BE2C (cell line): ENCODE data around the gene RSPRY1.

Source experiments
- DNase-seq: peaks from one replicate; pipeline ENCODE4 v3.0.0-alpha.2; 2020
- H3K27me3 ChIP-seq: fragments of 250-450 bp; sonication (Bioruptor Pico); 2 replicates; pipeline ENCODE4 v1.5.1; 2020; ENCODE audit warnings: mild to moderate bottlenecking
- H3K36me3 ChIP-seq: fragments of 250-450 bp; sonication (Bioruptor Pico); 2 replicates; pipeline ENCODE4 v1.5.1; 2020; ENCODE audit warnings: mild to moderate bottlenecking
- H3K4me1 ChIP-seq: fragments of 250-450 bp; sonication (Bioruptor Pico); 2 replicates; pipeline ENCODE4 v1.5.1; 2020
- H3K4me3 ChIP-seq: 2 replicates; pipeline ENCODE4 v1.5.1; 2011; ENCODE audit warnings: low read depth, low read length
- H3K9me3 ChIP-seq: fragments of 250-450 bp; sonication (Bioruptor Pico); 2 replicates; pipeline ENCODE4 v1.5.1; 2020
- TF ChIP-seq, protein P1 (sequence below): IDR thresholded peaks from 2 replicates; pipeline ENCODE4 v1.5.1; 2012; ENCODE audit warnings: mild to moderate bottlenecking, low read depth, low read length

RSPRY1 gene

GRCh38 chr16:57203451-57203850 is 17.3 kb downstream of the RSPRY1 start:
- Histone ChIP-seq H3K4me1 (no peaks in the 10 kb centered on the region), H3K9me3 (no peaks in the 10 kb centered on the region; the same call in 1 of the 2 replicates), H3K27me3 (no peaks in the 10 kb centered on the region), H3K4me3 (no peak overlapping the region), H3K36me3 (peaks cover 41% of the 10 kb centered on the region)
- TF ChIP-seq, protein P1, sequence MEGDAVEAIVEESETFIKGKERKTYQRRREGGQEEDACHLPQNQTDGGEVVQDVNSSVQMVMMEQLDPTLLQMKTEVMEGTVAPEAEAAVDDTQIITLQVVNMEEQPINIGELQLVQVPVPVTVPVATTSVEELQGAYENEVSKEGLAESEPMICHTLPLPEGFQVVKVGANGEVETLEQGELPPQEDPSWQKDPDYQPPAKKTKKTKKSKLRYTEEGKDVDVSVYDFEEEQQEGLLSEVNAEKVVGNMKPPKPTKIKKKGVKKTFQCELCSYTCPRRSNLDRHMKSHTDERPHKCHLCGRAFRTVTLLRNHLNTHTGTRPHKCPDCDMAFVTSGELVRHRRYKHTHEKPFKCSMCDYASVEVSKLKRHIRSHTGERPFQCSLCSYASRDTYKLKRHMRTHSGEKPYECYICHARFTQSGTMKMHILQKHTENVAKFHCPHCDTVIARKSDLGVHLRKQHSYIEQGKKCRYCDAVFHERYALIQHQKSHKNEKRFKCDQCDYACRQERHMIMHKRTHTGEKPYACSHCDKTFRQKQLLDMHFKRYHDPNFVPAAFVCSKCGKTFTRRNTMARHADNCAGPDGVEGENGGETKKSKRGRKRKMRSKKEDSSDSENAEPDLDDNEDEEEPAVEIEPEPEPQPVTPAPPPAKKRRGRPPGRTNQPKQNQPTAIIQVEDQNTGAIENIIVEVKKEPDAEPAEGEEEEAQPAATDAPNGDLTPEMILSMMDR = no peak
- no peak for DNase-seq

GRCh38 chr16:57204675-57205074 is 18.5 kb downstream of the RSPRY1 start:
- TF ChIP-seq, protein P1 = peak; percentile 27; the same call in 1 of the 2 replicates
- H3K4me1 ChIP-seq = no peaks in the 10 kb centered on the region
- H3K27me3 ChIP-seq = no peaks in the 10 kb centered on the region
- H3K9me3 ChIP-seq = no peaks in the 10 kb centered on the region
- H3K36me3 ChIP-seq = peaks cover 48% of the 10 kb centered on the region
- DNase-seq = no peak
- H3K4me3 ChIP-seq = no peak overlapping the region

GRCh38 chr16:57208926-57209325 is 22.8 kb downstream of the RSPRY1 start:
- no peak for DNase-seq
- H3K4me1 ChIP-seq = no peaks in the 10 kb centered on the region
- H3K9me3 ChIP-seq = no peaks in the 10 kb centered on the region
- H3K27me3 ChIP-seq = no peaks in the 10 kb centered on the region
- peaks cover 72% of the 10 kb centered on the region for H3K36me3 ChIP-seq
- no peak overlapping the region for H3K4me3 ChIP-seq
- TF ChIP-seq, protein P1 = no peak

DNA sequence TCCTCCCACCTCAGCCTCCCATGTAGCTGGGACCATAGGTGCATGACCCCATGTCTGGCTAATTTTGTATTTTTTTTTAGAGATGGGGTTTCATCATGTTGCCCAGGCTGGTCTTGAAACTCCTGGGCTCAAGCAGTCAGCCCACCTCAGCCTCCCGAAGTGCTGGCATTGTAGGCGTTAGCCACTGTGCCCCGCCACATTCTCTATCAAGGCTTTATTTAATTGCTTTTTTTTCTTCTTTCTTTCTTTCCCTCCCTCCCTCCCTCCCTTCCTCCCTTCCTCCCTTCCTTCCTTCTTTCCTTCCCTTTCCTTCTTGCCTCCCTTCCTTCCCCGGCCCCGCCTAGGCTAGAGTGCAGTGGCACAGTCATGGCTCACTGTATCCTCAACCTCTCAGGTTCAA is 23.7 kb downstream of the RSPRY1 start:
- Histone ChIP-seq H3K27me3 (no peaks in the 10 kb centered on the region), H3K4me3 (no peak overlapping the region), H3K9me3 (no peaks in the 10 kb centered on the region), H3K4me1 (no peaks in the 10 kb centered on the region), H3K36me3 (peaks cover 76% of the 10 kb centered on the region)
- TF ChIP-seq, protein P1 = no peak
- no peak for DNase-seq

DNA sequence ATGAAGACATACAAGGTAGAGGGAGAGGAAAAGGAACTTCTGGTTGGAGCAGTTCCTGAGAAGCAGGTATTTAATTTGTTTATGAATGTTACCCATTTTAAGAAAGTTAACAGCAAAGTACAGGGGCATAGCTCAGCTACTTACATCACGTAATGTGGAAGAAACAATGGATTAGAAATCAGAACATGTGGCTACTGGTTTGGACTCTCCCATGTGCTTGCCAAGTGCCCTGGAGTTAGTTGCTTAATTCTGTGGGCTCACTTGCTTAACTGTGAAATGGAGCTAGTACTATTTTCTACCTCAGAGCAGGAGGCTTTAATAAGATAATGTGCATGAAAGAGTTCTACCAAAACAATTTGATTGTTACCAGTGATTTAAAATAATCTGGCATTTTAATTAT is 27.3 kb downstream of the RSPRY1 start:
- DNase-seq = no peak
- no peak overlapping the region for H3K4me3 ChIP-seq
- H3K4me1 ChIP-seq = no peaks in the 10 kb centered on the region
- TF ChIP-seq, protein P1 = no peak
- H3K36me3 ChIP-seq = peaks cover 79% of the 10 kb centered on the region
- H3K27me3 ChIP-seq = no peaks in the 10 kb centered on the region
- no peaks in the 10 kb centered on the region; the same call in 1 of the 2 replicates for H3K9me3 ChIP-seq

DNA sequence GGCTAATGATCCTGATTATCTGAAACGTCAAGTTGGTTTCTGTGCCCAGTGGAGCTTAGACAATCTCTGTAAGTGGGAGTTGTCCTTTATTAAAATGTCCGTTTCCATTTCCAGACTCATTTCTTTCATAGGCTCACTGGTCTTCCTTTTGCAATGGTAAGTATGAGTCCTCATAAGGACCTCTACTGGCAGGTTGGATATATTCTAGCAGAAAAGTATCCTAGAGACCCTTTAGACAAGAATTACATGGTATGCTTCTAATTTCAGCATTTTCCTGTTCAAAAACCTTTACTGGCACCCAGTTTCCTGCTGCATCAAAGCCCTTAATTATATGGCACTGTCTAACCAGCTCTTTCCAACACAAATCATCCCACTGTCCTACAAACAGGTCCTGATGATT is 30.8 kb downstream of the RSPRY1 start:
- DNase-seq = no peak
- no peaks in the 10 kb centered on the region for H3K27me3 ChIP-seq
- H3K36me3 ChIP-seq = peaks cover 91% of the 10 kb centered on the region
- no peaks in the 10 kb centered on the region; the same call in 1 of the 2 replicates for H3K9me3 ChIP-seq
- H3K4me3 ChIP-seq = no peak overlapping the region
- TF ChIP-seq, protein P1 = no peak
- H3K4me1 ChIP-seq = no peaks in the 10 kb centered on the region
